GM21360 (cell line): Measurements from ENCODE around the gene CHTF18.
"Not testable (repeated sequence)": the region's sequence is repeated elsewhere in the genome, so short reads cannot be mapped to it uniquely, and the experiment has no call there.

Experiments
- ATAC-seq: cut with Tn5 transposase; IDR thresholded peaks from one replicate; pipeline ENCODE4 v1.9.1; 2021; ENCODE audit warnings: mild to moderate bottlenecking, moderate library complexity; ENCODE audit not compliant: unreplicated experiment

CHTF18 gene

DNA sequence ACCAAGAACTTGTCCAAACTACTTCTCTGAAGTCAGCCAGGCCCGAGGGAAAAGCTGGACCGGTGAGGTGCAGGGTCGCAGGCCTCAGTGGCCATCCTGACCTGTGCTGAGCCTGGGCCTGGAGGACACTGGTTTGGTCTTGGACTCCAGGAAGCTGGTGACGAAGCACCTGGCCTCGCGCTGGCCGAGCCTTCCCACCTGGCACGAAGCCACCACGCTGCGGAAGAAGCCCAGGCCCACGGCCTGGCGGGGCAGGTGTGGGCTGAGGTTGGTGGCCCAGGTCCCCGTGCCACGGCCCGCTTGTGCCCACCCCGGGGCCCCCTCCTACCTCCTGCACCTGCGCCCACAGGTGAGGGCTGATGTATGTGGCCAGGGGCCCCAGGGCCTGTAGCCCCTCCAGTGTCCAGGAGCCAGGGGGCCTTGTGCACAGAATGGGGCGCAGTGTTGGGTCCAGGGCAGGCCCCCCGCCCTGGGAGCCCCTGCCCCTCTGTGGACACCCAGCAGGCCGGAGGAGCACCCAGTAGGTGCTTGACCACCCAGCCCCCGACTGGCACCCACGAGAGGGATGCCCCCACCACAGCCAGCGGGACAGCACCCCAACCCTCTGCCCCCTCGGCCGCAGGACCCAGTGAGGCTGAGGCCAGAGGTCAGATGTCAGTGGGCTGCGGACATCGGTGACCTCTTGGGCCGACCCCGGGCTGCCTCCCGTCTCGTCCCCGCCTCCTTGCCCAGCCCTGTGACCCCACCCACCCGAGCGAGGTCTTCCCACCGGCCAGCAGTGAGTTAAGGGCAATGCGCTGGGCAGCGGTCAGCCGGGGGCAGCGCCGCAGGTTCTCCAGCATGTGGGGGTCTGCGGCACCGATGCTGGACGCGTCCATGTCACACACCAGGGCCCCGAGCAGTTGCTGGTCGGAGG is 14.1 kb upstream of the CHTF18 start:
- ATAC-seq: no peak

DNA sequence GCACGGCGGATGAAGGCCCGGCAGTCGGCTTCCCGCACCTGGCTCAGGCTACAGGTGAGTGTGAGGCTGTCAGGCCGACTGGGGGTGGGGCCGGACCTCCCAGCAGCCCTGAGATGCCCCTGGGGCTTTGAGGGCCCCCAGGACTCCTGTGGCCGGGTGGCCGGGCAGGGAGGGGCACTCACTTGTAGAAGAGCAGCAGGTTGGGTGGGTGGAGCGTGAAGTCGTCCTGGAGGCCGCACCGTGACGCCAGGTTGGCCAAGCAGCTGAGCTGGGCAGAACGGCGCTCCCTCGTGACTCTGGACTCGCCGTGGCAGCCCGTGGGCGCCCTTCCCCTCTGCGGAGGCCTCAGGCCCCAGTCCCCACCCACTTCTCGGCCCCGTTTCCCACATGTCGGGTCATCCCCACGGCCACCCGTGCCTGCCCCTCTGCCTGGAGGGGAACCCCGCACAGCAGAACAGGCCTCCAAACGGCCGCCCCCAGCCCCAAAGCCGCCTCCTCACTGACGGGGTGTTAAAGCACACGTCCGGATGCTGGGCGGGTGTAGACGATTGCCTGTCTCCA is 13.1 kb upstream of the CHTF18 start:
- no peak for ATAC-seq

DNA sequence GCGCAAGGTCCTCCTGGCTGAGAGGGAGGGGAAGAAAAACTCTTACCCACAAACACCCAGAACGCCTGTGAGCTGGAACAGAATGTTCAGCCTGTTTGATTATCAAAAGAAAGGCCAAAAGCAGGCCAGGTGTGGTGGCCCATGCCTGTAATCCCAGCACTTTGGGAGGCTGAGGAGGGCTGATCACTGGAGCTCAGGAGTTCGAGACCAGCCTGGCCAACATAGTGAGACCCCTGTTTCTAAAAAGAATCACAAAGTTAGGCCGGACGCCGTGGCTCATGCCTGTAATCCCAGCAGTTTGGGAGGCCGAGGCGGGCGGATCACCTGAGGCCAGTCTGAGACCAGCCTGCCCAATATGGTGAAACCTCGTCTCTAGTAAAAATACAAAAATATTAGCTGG is 12.1 kb upstream of the CHTF18 start:
- not testable (repeated sequence) for ATAC-seq

DNA sequence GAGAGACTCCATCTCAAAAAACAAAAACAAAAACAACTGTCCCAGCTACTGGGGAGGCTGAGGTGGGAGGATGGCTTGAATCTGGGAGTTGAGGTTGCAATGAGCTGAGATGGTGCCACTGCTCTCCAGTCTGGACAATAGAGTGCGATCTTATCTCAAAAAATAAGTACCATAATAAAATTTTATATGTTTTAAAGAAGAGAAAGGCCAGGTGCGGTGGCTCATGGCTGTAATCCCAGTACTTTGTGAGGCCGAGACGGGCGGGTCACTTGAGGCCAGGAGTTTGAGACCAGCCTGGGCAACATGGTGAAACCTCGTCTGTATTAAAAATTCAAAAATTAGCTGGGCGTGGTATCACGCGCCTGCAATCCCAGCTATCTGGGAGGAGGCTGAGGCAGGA is 11.6 kb upstream of the CHTF18 start:
- ATAC-seq: no peak

DNA sequence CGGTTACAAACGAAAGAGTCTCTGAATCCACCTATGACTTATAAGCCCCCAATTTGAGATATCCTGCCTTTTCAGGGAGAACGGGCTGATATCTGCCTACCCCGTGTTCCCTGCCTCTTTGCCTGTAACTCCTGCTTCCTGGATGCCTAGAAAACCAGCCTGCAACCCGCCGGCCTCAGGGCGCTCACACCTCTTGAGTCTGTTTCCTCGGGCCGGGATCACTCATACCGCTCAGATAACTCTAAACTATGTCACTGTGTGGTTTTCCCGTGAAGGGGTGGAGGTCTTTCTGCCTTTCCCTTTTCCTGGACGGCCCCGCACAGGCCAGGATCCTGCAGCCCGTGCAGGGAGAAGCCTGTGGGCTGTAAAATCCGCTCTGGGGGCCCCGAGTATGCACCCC is 10.6 kb upstream of the CHTF18 start:
- no peak for ATAC-seq

DNA sequence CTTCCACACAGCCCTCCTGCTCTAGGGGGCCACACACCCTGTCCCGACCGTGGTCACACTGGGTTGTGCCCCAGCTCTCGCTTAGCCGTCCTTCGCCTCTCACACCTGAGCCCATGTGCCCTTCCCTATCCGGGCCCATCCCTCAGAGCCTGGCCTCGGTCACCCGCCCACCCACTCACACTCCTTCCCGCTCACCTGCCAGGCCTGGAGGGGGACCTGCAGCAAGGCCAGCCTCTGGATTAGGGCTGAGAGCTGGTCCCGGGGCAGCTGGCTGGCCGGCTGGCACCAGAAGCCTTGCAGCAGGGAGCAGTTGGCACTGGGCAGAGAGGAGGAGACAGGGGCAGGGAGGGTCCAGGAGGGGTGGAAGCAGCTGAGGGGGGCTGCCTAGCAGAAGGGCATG is 10.0 kb upstream of the CHTF18 start:
- ATAC-seq: no peak

DNA sequence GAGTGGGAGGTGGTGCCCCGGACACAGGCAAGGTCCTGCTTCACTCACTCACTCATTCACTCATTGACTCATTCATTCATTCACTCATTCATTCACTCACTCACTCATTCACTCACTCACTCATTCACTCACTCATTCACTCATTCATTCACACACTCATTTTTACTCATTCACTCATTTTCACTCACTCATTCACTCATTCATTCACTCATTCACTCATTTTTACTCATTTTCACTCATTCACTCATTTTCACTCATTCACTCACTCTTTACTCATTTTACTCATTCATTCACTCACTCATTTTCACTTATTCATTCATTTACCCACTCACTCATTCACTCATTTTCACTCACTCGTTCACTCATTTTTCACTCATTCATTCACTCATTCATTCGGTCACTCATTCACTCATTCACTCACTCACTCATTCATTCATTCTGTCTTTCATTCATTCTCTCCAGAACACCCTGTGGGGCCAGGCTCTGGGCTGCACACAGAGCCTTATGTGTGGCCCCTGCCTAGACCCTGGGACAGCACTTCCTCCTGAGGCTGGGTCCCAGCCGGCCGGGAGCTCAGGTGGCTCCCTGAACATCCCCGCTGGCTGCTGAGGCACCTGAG is 9.4 kb upstream of the CHTF18 start:
- ATAC-seq: no peak

DNA sequence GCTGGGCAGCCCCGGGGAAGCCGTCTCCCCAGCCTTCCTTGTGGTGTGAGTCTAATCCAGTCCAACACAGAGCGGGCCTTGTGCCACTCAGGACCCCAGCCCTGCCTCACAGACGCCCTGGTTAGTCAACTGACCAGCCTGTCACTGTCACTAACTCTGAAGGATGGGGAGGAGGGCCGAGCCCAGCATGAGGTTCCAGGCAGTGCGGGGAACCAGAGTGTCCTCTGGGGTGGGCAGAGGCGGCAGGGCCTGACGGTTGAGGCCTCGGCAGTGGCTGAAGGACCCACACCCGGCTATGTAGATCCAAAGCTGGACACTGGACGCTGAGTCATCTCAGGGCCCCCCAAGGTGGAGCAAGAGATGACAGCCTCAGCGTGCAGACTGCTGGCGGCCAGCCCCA is 8.9 kb upstream of the CHTF18 start:
- ATAC-seq: no peak

DNA sequence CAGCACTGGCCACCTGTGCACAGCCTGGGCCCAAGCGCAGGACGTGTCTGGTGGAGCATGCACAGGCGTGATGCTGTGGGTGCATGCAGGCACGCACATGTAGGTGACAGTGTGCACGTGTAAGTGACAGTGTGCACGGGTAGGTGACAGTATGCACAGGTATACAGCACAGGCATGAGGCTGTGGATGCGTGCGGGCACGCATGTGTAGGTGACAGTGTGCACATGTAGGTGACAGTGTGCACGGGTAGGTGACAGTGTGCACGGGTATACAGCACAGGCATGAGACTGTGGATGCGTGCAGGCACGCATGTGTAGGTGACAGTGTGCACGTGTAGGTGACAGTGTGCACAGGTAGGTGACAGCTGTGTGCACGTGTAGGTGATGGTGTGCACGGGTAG is 8.1 kb upstream of the CHTF18 start:
- no peak for ATAC-seq

DNA sequence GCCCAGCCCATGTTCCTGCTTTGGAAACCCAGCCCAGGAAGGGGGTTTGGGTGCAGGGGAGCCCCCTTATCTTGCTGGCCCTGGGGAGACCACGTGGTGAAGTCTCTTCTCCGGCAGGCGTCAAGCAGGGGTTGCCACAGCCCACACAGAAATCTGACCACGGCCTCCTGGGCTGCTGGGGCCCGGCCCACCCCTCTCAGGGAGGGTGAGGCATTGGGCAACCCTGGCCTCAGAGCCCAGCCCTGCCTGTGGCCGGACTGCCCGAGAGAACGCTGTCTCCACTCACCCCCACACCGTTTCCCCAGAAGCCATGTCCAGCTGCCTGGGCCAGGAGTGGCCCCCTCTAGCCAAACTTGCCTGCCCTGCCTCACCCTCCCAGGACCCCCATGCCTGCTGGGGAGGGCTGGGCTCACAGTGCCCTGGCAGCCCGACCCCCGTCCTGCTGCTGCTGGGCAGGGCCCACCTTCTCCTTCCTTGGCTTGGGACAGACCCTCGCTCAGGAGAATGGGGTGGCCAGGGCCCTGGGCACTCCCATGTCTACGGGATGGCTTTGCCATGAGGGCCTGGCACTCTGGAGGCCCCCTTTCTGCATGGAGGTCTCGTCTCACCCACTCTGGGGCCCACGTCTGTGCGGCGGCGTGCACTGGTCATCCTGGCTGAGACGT is 6.9 kb upstream of the CHTF18 start:
- no peak for ATAC-seq

DNA sequence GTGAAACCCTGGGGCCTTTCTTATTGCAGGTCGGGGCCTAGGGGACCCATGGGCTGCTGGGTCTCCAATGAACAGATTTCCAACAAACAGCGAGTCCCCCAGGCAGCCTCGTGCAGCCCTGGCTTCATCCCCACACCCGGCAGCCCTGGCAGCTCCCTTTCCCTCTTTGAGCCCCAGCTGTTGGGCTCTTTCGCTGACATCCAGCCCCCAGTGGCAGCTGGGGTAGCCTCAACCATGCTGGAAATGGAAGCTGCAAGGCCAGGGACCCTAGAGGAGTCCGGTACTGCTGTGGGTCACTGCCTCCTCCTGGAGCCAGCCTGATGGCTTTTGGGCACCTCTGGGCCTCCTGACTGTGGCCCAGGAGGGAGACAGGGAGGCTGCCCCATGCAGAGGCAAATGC is 6.2 kb upstream of the CHTF18 start:
- no peak for ATAC-seq

DNA sequence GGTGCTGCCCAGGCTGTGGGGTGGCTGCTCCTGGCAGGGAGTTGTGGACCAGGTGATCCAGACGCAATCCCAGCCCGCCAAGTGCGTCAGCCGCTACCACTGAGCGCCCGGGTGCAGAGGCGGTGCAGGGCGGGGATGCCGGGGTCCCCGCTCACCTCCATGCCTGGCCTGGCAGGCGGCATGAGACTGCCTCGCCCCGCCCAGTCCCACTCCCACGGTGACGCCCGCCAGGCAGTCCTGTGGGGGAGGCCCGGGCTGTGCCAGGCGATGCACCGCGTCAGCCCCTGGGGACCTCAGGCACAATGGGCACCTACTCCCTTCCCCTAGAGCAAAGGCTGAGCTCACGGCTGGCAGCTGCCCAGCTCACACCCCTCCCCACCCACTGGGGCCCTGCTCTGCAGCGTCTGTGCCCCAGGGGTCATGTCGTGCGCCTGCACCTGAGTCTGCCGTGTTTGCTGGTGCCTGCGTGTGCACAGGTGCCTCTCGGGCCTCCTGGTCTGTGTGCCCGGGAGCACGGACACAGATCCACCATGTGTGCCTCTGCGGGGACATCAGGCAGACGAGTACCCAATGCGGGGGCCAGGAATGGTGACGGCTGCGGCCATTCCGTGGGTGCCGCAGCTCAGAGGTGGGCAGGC is 5.5 kb upstream of the CHTF18 start:
- ATAC-seq: no peak

DNA sequence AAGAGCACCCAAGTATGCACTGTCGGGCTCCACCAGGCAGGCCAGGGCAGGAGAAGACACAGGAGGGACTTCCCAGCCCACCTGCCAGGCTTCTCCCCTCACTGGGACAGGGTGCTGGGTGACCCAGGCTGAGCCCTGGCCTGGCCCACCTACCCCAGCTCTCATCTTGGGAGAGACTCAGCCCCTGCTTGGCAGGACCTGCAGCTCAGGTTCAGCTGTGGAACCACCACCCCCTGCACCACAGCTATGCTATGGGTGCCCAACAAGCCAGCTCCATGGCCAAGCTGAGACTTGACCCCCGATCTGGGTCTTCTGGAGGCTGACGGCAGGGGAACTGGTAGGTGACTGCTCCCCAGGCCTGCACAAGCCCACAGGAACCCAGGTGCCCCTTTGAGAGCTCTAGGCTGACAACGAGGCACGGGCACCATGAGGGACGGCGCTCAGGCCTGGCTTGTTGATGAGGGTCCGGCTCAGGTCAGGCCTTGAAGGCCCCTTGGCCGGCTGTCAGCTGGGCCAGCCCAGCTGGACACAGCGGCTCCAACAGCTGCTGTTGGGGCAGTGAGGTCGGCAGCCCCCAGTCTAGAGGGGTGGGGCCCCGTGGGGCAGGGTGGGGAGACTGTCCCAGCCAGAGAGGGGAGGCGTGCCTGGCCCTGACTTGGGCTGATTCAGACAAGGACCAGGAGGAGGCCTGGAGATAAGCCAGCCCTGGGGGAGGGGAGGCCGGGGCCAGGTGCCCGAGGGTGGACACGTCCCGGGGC is 4.8 kb upstream of the CHTF18 start:
- no peak for ATAC-seq

DNA sequence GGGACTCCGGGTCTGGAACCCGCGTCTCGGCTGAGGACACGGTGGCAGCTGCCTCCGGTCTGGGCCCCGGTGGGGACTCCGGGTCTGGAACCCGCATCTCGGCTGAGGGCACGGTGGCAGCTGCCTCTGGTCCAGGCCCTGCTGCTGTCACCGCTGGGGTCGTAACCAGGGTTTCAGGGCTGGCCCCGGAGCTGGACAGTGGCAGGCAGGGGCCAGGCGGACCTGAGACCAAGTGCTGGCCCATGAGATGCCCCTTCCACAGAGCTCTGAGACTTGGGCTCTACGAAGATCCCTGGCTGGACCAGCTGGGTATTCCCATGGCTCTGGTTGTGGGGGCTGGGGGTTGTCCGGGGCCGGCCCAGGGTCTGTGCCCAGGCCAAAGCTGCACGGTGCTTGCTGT is 4.0 kb upstream of the CHTF18 start:
- ATAC-seq: no peak

DNA sequence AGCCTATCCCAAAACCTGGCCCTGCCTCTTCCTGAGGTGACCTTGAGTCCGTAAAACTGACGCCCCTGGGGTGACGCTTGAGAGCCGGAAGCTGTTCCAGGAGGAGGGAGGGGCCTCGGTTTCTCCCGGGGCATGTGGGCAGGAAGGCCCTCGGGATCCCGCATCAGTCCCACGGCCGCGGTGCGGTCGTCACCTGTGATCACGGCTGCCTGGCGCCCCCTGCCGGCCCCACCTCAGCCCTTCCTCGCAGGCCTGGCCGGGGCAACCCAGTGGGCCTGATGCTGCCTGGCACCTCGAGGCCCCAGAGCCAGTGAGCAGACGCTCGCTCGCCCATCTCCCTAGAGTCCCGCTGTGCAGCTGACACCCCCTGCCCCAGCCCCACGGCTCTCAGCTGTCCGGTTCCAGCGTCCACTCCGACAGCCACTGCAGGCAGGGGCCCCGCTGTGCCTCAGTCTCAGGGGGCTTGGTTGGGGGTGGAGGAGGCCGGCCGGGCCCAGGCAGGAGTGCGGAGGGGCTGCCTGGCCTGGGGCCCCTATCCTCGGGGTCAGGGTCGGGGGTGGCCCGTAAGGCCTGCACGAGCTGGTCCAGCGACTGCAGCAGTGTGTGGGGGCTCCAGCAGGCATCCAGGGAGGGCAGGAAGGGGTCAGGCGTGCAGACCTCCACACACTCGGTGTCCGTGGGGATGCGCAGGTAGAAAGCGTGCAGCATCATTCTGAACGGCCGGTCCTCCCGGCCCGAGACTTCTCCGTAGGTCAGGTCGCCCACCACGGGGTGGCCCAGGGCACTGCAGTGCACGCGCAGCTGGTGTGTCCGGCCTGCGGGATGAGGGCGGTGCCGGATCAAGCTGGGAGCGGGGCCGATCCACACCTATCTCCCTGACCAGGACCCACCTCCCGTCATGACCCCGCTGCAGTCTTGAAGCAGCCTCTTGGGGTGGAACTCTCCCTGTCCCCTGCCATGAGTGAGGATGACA is 2.6 kb upstream of the CHTF18 start:
- no peak for ATAC-seq

DNA sequence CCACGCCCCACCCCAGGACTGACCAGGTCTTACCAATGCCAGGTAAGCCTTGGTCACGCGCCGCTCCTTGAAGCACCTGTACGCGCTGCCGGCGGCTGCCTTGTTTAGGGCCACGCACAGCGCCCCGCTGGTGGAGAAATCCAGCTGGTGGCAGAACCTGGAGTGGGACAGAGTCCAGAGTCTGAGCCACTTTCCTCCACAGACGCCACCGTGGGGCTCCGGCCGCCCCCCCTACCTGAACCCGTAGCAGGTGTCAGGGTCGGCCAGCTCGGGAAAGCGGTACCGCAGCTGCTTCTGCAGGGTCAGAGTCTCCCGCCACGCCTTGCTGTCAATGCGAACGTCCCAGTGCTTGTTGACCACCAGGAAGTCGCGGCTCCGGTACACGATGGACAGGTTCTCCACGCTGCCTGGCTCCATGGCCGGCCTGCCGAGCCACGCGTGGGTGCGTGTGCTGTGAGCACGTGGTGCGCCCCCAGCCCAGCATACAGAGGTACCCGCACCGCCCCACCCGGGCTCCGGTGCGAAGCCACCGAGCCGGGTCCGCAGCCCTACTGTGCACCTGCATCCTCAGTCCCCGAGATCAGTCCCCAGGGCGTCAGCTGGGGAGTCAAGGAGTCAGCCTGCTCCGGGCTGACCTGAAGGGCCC is 976 bp upstream of the CHTF18 start:
- ATAC-seq: no peak

DNA sequence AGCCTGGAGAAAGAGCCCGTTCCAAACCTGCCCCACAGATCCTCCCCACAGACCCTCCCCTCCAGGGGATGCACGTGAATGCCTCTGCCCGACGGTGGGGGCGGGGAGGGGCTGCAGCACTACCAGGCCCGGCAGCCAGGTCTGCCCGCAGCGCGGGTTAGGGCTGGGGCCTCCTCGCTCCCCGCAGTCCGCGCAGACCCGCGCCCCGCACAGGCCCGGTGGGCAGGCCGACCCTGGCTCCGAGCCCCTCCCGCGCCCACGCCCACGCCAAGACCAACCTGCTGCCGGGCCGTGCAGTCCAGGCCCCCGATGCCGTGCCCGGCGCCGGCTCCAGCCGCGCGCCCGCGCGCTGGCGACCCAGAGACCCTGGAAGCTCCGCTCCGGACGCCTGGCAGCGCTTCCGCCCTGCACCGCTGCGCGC is 432 bp upstream of the CHTF18 start, which contains the start of gene RPUSD1:
TSS of gene RPUSD1 (minus strand) at position 404 of the 421 bp plus-strand sequence. CDS start 644 bp downstream, outside the sequence.
- ATAC-seq: peak; percentile 2

DNA sequence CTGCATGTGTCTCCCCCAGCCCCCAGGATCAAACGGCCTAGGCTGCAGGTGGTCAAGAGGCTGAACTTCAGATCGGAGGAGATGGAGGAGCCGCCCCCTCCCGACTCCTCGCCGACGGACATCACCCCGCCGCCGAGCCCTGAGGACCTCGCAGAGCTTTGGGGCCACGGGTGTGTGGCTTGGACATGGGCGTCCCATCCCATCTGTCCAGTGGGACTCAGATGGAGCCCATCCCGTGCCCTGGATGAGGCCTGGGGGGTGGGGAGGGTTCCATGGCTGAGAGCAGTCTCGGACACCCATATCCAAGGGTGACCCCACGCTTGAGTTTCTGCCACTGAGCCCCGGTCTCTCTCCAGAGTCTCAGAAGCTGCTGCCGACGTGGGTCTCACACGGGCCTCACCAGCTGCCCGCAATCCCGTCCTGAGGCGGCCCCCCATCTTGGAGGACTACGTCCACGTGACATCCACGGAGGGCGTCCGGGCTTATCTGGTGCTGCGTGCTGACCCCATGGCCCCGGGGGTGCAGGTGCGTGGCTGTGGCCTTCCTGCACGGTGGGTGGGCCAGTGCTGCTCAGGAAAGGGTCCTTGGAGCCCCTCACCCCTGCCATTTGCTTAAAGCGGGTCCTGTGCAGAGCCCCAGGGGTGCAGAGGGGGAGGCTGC is 901 bp downstream of the CHTF18 start:
- no peak for ATAC-seq
